Heart right ventricle (tissue), 16 donors: ENCODE data around the gene EYS. TPM values are rescaled to one million over a fixed set of nuclear protein-coding genes. Genes with fewer than 3 reads are reported as not detected.

Source experiments
- ATAC-seq, 8 donors: fragments of 200-7000 bp; cut with Tn5 transposase; one replicate each; pipeline ENCODE4 v1.9.1; 2020; ENCODE audit warnings: mild to moderate bottlenecking in 8 of 8, moderate library complexity in 8 of 8, moderate number of reproducible peaks in 1 of 8
- DNase-seq, 2 donors: peaks; one replicate each; pipeline ENCODE4 v3.0.0-alpha.2; 2020
- H3K27ac ChIP-seq, 10 donors: fragments of 200-600 bp; sonication (generic) in 2 of 10; one replicate each; pipeline versions ENCODE4 v1.5.0 to v1.8.0; 2020 to 2022; ENCODE audit warnings: mild to moderate bottlenecking in 3 of 10
- H3K27me3 ChIP-seq, 7 donors: fragments of 200-600 bp; one replicate each; pipeline ENCODE4 v1.8.0; 2021 to 2022; ENCODE audit warnings: mild to moderate bottlenecking in 2 of 7
- H3K36me3 ChIP-seq, 9 donors: fragments of 200-600 bp; sonication (generic) in 1 of 9; one replicate each; pipeline versions ENCODE4 v1.5.0 to v1.8.0; 2020 to 2022; ENCODE audit warnings: mild to moderate bottlenecking in 2 of 9
- H3K4me1 ChIP-seq, 9 donors: fragments of 200-600 bp; sonication (generic) in 1 of 9; one replicate each; pipeline versions ENCODE4 v1.5.0 to v1.8.0; 2020 to 2022; ENCODE audit warnings: mild to moderate bottlenecking in 4 of 9
- H3K4me3 ChIP-seq, 10 donors: fragments of 200-600 bp; sonication (generic) in 2 of 10; one replicate each; pipeline versions ENCODE4 v1.5.0 to v1.8.0; 2020 to 2022; ENCODE audit warnings: mild to moderate bottlenecking in 7 of 10, moderate library complexity in 2 of 10
- H3K9me3 ChIP-seq, 11 donors: fragments of 200-600 bp in 10 of 11; sonication (generic) in 2 of 11; one replicate each; pipeline versions ENCODE4 v1.5.0 to v1.8.0; 2013 to 2022; ENCODE audit warnings: mild to moderate bottlenecking in 2 of 11, control low read depth in 1 of 11, moderate library complexity in 1 of 11
- CTCF ChIP-seq, 9 donors: fragments of 200-600 bp; sonication (generic) in 2 of 9; IDR thresholded peaks; one replicate each; pipeline versions ENCODE4 v1.5.0 to v1.8.0; 2021 to 2022; ENCODE audit warnings: antibody characterized with exemption in 9 of 9, mild to moderate bottlenecking in 5 of 9, moderate library complexity in 1 of 9
- WGBS, 2 donors: extraction: QIAGEN DNeasy Blood & Tissue Kit; methylation state at CpG; one replicate each; pipeline ENCODE4 v1.1.7; 2013; ENCODE audit warnings: inconsistent platforms in 1 of 2; 5-methylcytosine and 5-hydroxymethylcytosine counted together
- intact Hi-C, 10 donors: fragments of 100-400 bp; cut with DNase I; formaldehyde crosslinking; loops; one replicate each; pipeline versions ENCODE4 v1.11.1 to v1.14.2; 2022
- polyA plus RNA-seq, 2 donors: library from polyadenylated mRNA; stranded (reverse); fragments of 200-250 nt; gene quantifications; one replicate each; pipeline ENCODE4 v1.2.3, GENCODE V29; 2013
- total RNA-seq, 10 donors: library from RNA; stranded (reverse); fragmentation: NEBNext Ultra II Directional in 3 of 10; extraction: Animal tissue kit (Norgen Biotek cat#: 25700) in 3 of 10; gene quantifications; one replicate each; pipeline versions ENCODE4 v1.2.1 to v1.2.4, GENCODE V29; 2021 to 2023
- donor health status: Arrhythmogenic right ventricular cardiomyopathy.
- donor health status: ischemic (EF 13 %, LVEDD 7.1; RV severe dilation, severe dysfunction).
- donor health status: healthy with polysubstance abuse.
- donor health status: DM: no; HTN: yes; CAD: no.
- donor health status: DM: no; HTN: no; CAD: no.
- donor health status: ischemic (EF 25% LVEDD 6.9; RV normal size, moderate dysfunction).
- donor health status: ischemic (EF 25% LVEDD 5.7; RV mildly dilated, moderate dysfunction).
- donor health status: healthy.
- donor health status: DM: yes; HTN: yes; CAD: no.
- donor health status: Ischemic cardiomyopathy.
- donor health status: ischemic (EF 35%, LVEDD 5.7; RV mildly dilated, moderate dysfunction).
- donor health status: nonischemic (EF 11% LVEDD 7.7; RV severe dilation, severe dysfunction).
- donor health status: DM: yes; HTN: yes; CAD: no.
- donor health status: PGD.
- donor health status: ischemic (EF 29% LVEDD 5.4; RV normal size, mild dysfunction).
- donor health status: nonischemic (EF 23%, LVEDD 6.1; RV moderate dilation, normal function).

EYS gene
- total and polyA plus RNA-seq, 12 donors, result 0.02 to 0.40 (median 0.18) TPM; not detected in 8

GRCh38 chr6:64404396-64404795 lies 1302.6 kb downstream of the EYS start:
- no peak for TF ChIP-seq CTCF (IDR thresholded peaks at IDR 0.05)
- Histone ChIP-seq H3K36me3 (no peaks in the 10 kb centered on the region), H3K4me1 (no peaks in the 10 kb centered on the region), H3K27me3 (no peaks in the 10 kb centered on the region), H3K27ac (no peak overlapping the region), H3K4me3 (no peak overlapping the region), H3K9me3 (peaks cover 0 to 10% (median 0%) of the 10 kb centered on the region in 11 donors)
- no peak for DNase-seq
- ATAC-seq, result no peak
- intact Hi-C loops, result no loop called here
- 79 to 85% methylated on average over 5 of the region's 5 CpGs for WGBS, 2 donors

- no peaks in the 10 kb centered on the region for H3K9me3 ChIP-seq
- H3K4me3 ChIP-seq, result no peak overlapping the region
- H3K27ac ChIP-seq, result no peak overlapping the region
- no peak for DNase-seq
- H3K27me3 ChIP-seq, result no peaks in the 10 kb centered on the region
- no peaks in the 10 kb centered on the region for H3K36me3 ChIP-seq
- intact Hi-C loops, result no loop called here
- no peak for TF ChIP-seq CTCF (IDR thresholded peaks at IDR 0.05)
- no peaks in the 10 kb centered on the region for H3K4me1 ChIP-seq
- 43 to 44% methylated on average over 2 of the region's 2 CpGs for WGBS, 2 donors
- ATAC-seq, result no peak
Measured at GRCh38 chr6:64383277-64383676, 1323.7 kb downstream of the EYS start.

- peaks cover 0 to 14% (median 0%) of the 10 kb centered on the region in 11 donors for H3K9me3 ChIP-seq
- no peak for TF ChIP-seq CTCF (IDR thresholded peaks at IDR 0.05)
- no peak for DNase-seq
- H3K27ac ChIP-seq, result no peak overlapping the region
- intact Hi-C loops, result no loop called here
- no peaks in the 10 kb centered on the region for H3K36me3 ChIP-seq
- H3K4me1 ChIP-seq, result no peaks in the 10 kb centered on the region
- 51 to 52% methylated on average over 5 of the region's 5 CpGs for WGBS, 2 donors
- no peak for ATAC-seq
- H3K4me3 ChIP-seq, result no peak overlapping the region
- H3K27me3 ChIP-seq, result no peaks in the 10 kb centered on the region
Measured at GRCh38 chr6:64376394-64376793, 1330.6 kb downstream of the EYS start.

GRCh38 chr6:64357430-64357829 lies 1349.6 kb downstream of the EYS start:
- H3K4me3 ChIP-seq, result no peak overlapping the region
- H3K27me3 ChIP-seq, result no peaks in the 10 kb centered on the region
- H3K4me1 ChIP-seq, result no peaks in the 10 kb centered on the region
- H3K9me3 ChIP-seq, result peaks cover 0 to 7% (median 0%) of the 10 kb centered on the region in 11 donors
- TF ChIP-seq CTCF (IDR thresholded peaks at IDR 0.05), result no peak
- WGBS, 2 donors, result 55 to 69% methylated on average over 1 of the region's 1 CpG
- ATAC-seq, result peak in 1 of 8 donors; percentile 76
- H3K27ac ChIP-seq, result no peak overlapping the region
- intact Hi-C loops, result no loop called here
- no peaks in the 10 kb centered on the region for H3K36me3 ChIP-seq
- no peak for DNase-seq
